HepG2 (cell line): ENCODE measurements around the gene ADCY9. TPM values are rescaled to one million over a fixed set of nuclear protein-coding genes. Genes with fewer than 3 reads are reported as not detected.
A peak's percentile ranks its signal among the peaks of the same experiment; 100 is the strongest.

Experiments
- ATAC-seq: fragments of 200-7000 bp; cut with Tn5 transposase; 3 replicates; pipeline ENCODE4 v1.9.1; 2020; ENCODE audit warnings: mild to moderate bottlenecking, moderate library complexity
- BruUV-seq: library from RNA; stranded (reverse); fragments of 400-500 nt; replicated peaks from 2 replicates; lab custom pipeline; 2021; lab: Mats Ljungman, UMichigan
- CTCF ChIA-PET: fragments of 300-600 bp; formaldehyde crosslinking; extraction: SDS; loops from one replicate; lab custom pipeline; 2021; ENCODE audit warnings: low total read pairs, inconsistent platforms, low intra/inter-chr PET ratio; lab: Yijun Ruan, JAX
- POLR2A ChIA-PET: fragments of 350-600 bp; sonication (Branson Sonifier 250); formaldehyde crosslinking; loops from one replicate; lab custom pipeline; 2020; ENCODE audit warnings: antibody characterized with exemption, inconsistent platforms; lab: Yijun Ruan, JAX
- DNase-seq: peaks from one replicate; pipeline ENCODE4 v3.0.0-alpha.2; 2015; ENCODE audit warnings: low spot score
- FAIRE-seq: peaks from 3 replicates; lab custom pipeline; 2011; peaks lifted over from hg19 to GRCh38; lab: Jason Lieb, UNC
- H2AFZ ChIP-seq: one replicate; pipeline ENCODE4 v1.6.1; 2011; ENCODE audit warnings: low read length, inconsistent platforms
- H3K27ac ChIP-seq: fragments of 300-600 bp; 3 replicates; pipeline ENCODE4 v1.8.0; 2011; ENCODE audit warnings: mixed run types, mild to moderate bottlenecking, mixed read lengths, low read length, inconsistent platforms; ENCODE audit not compliant: insufficient read depth; ENCODE audit errors: extremely low read length
- H3K27me3 ChIP-seq, 2 experiments: fragments of 200-600 bp in 1 of 2; 2 replicates in 1 of 2; 3 replicates in 1 of 2; pipeline versions ENCODE4 v1.6.0 to v1.8.0; 2011; ENCODE audit warnings: low read length in 2 of 2, mild to moderate bottlenecking in 2 of 2, moderate library complexity in 2 of 2, inconsistent platforms in 1 of 2; ENCODE audit not compliant: insufficient read depth in 2 of 2, control insufficient read depth in 1 of 2
- H3K36me3 ChIP-seq, 2 experiments: fragments of 200-600 bp in 1 of 2; replicated peaks in 1 of 2; 2 replicates in 1 of 2; 3 replicates in 1 of 2; pipeline versions ENCODE4 v1.5.1 to v1.8.0; 2011; ENCODE audit warnings: low read length in 2 of 2, inconsistent platforms in 1 of 2; ENCODE audit not compliant: insufficient read depth in 2 of 2, control insufficient read depth in 1 of 2
- H3K4me1 ChIP-seq: 2 replicates; pipeline ENCODE4 v1.5.1; 2012; ENCODE audit warnings: low read length, inconsistent platforms; ENCODE audit not compliant: insufficient read depth
- H3K4me2 ChIP-seq: 2 replicates; pipeline ENCODE4 v1.6.0; 2011; ENCODE audit warnings: low read depth, low read length, inconsistent platforms
- H3K4me3 ChIP-seq, 3 experiments: fragments of 200-600 bp in 1 of 3; sonication (generic), shearing (Covaris generic) in 1 of 3; replicated peaks in 1 of 3; 2 replicates each; pipeline ENCODE4 v1.5.1; 2011 to 2016; ENCODE audit warnings: low read length in 3 of 3, inconsistent platforms in 2 of 3, low read depth in 2 of 3, mild to moderate bottlenecking in 2 of 3, control low read depth in 1 of 3, mixed read lengths in 1 of 3; ENCODE audit not compliant: insufficient read depth in 1 of 3
- H3K79me2 ChIP-seq: one replicate; pipeline ENCODE4 v1.6.1; 2011; ENCODE audit warnings: low read length, inconsistent platforms; ENCODE audit not compliant: insufficient read depth
- H3K9ac ChIP-seq: 2 replicates; pipeline ENCODE4 v1.6.0; 2011; ENCODE audit warnings: mild to moderate bottlenecking, low read depth, low read length, inconsistent platforms; ENCODE audit not compliant: insufficient read depth
- H3K9me3 ChIP-seq: 2 replicates; pipeline ENCODE4 v1.5.1; 2012; ENCODE audit warnings: mild to moderate bottlenecking, low read length
- H4K20me1 ChIP-seq: 2 replicates; pipeline ENCODE4 v1.6.0; 2011; ENCODE audit warnings: inconsistent platforms, mild to moderate bottlenecking, low read length, moderate library complexity; ENCODE audit not compliant: insufficient read depth
- FOXJ3 ChIP-seq: sonication (generic); formaldehyde crosslinking; IDR thresholded peaks from 2 replicates; pipeline ENCODE4 v1.4.0; 2020; ENCODE audit warnings: missing genetic modification reagents, mild to moderate bottlenecking, borderline replicate concordance
- NONO ChIP-seq, 2 experiments: fragments of 450-650 bp in 1 of 2; sonication (generic) in 1 of 2; formaldehyde crosslinking in 1 of 2; IDR thresholded peaks in 1 of 2; conservative IDR thresholded peaks in 1 of 2; 2 replicates each; pipeline versions ENCODE4 v1.6.1 to v1.8.0; 2017 to 2022; ENCODE audit warnings: mild to moderate bottlenecking in 1 of 2, missing genetic modification reagents in 1 of 2, moderate library complexity in 1 of 2
- SALL1 ChIP-seq: sonication (generic); formaldehyde crosslinking; IDR thresholded peaks from 2 replicates; pipeline ENCODE4 v1.8.0; 2022; ENCODE audit warnings: mild to moderate bottlenecking, missing genetic modification reagents
- SPEN ChIP-seq: sonication (generic); formaldehyde crosslinking; IDR thresholded peaks from 2 replicates; pipeline ENCODE4 v1.5.1; 2020; ENCODE audit warnings: low read depth, mild to moderate bottlenecking, missing genetic modification reagents
- ZNF564 ChIP-seq: sonication (generic); formaldehyde crosslinking; IDR thresholded peaks from 2 replicates; pipeline ENCODE4 v1.8.1; 2023; ENCODE audit warnings: mild to moderate bottlenecking, missing genetic modification reagents
- ZNF614 ChIP-seq: IDR thresholded peaks from 2 replicates; pipeline ENCODE4 v1.6.1; 2018; ENCODE audit warnings: missing biosample characterization, missing genetic modification reagents, inconsistent platforms, borderline replicate concordance
- WGBS: methylation state at CpG from one replicate; pipeline ENCODE4 v1.1.6; 2017; ENCODE audit warnings: low lambda C conversion rate; 5-methylcytosine and 5-hydroxymethylcytosine counted together
- in situ Hi-C: cut with HindIII; loops from 2 replicates; pipeline ENCODE4 v1.10.0; 2017; ENCODE audit warnings: low pct_unique_long_range_greater_than_20kb; ENCODE audit not compliant: extremely low pct_ligation_motif_present
- intact Hi-C: fragments of 100-400 bp; cut with micrococcal nuclease; formaldehyde crosslinking; loops from one replicate; pipeline ENCODE4 v1.10.0; 2022; ENCODE audit not compliant: unreplicated experiment
- polyA plus RNA-seq, 8 experiments: library from polyadenylated mRNA; depleted of rRNA in 3 of 8; stranded (reverse) in 7 of 8; unstranded in 1 of 8; fragments of >200 nt; fragmentation: Illumina TruSeq in 4 of 8; extraction: Trizol in 4 of 8; gene quantifications; 2 replicates each; pipeline versions ENCODE4 v1.2.1 to v1.2.3, GENCODE V29; 2011 to 2016; ENCODE audit warnings: low read depth in 4 of 8, missing spikeins in 1 of 8, mixed read lengths in 1 of 8; ENCODE audit not compliant: insufficient read depth in 1 of 8
- total RNA-seq, 5 experiments: library from RNA; depleted of rRNA; stranded (reverse); fragments of >200 nt; fragmentation: Illumina TruSeq; extraction: Trizol; gene quantifications; 2 replicates each; pipeline ENCODE4 v1.2.3, GENCODE V29; 2016; ENCODE audit warnings: low read depth in 1 of 5
- TF ChIP-seq, protein P1 (sequence below): sonication (generic); formaldehyde crosslinking; IDR thresholded peaks from 2 replicates; pipeline ENCODE4 v1.4.0; 2020; ENCODE audit warnings: missing genetic modification reagents
- TF ChIP-seq, protein P2 (sequence below): sonication (generic); formaldehyde crosslinking; IDR thresholded peaks from 2 replicates; pipeline ENCODE4 v1.4.0; 2020; ENCODE audit warnings: missing genetic modification reagents

ADCY9 gene
- total and polyA plus RNA-seq, 2 of the 13 experiments (the other 11 are each of a cell fraction or from before 2014, with no cell fraction given) = 11.2 to 13.9 TPM

DNA sequence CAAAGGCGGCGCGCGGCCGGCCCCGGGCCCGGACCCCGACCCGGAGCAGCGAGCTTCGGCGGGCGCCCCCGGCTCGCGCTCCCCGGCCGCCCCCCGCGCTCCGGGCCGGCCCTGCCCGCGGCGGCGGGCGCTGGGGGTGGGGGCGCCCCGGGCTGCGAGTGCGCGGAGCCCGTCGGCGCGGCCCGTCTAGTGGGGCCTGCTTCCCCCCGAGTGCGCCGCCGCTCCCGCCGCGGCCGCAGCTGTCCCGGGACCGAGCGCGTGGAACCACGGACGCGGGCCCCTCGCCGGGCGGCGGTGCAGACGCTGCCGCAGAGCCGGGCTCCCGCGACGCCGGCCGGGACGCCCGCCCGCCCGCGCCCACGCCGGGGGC, 308 bp downstream of the ADCY9 start:
- no peaks in the 10 kb centered on the region; a peak in 1 of 5 replicates for H3K27me3 ChIP-seq
- intact Hi-C loops (loop anchor here (5.0 to 10.0 kb wide), 3 partner anchors 136 to 421 kb away; no protein-coding TSS in a partner anchor), in situ Hi-C loops (loop anchor here (5.0 kb wide), 1 partner anchor 136 kb away; no protein-coding TSS in a partner anchor)
- peaks cover 34% of the 10 kb centered on the region for H3K4me1 ChIP-seq
- FAIRE-seq = no peak
- peaks cover 44% of the 10 kb centered on the region for H3K79me2 ChIP-seq
- H3K9ac ChIP-seq = no peak overlapping the region; the same call in 1 of the 2 replicates
- ChIA-PET POLR2A (interaction anchor here (0.8 to 3.1 kb wide), 4 partner anchors 12 to 138 kb away, joined by 3 to 10 read pairs (median 4); no protein-coding TSS in a partner anchor), CTCF (no interaction called here)
- no peak for TF ChIP-seq NONO (IDR thresholded peaks at IDR 0.05)
- TF ChIP-seq NONO (CRISPR knock-in tag; conservative IDR thresholded peaks at IDR 0.05) = 0 out of 2 replicates have a peak, but pooled peaks have one; percentile 9
- no peak for TF ChIP-seq ZNF614
- TF ChIP-seq SPEN (CRISPR knock-in tag) = 0 out of 2 replicates have a peak, but pooled peaks have one; percentile 6
- H3K27ac ChIP-seq = no peak overlapping the region
- peak overlapping the region; percentile 92; the same call in 1 of the 2 replicates for H3K4me2 ChIP-seq
- ATAC-seq = no peak
- no peak overlapping the region for H2AFZ ChIP-seq
- 4% methylated on average over 5 of the region's 71 CpGs for WGBS
- no peaks in the 10 kb centered on the region for H4K20me1 ChIP-seq
- H3K4me3 ChIP-seq = peak overlapping the region in 2 of 3 experiments; percentile 79 to 84; a peak in 3 of 6 replicates
- BruUV-seq = no TSS peak
- DNase-seq = no peak
- no peaks in the 10 kb centered on the region for H3K9me3 ChIP-seq
- no peaks in the 10 kb centered on the region for H3K36me3 ChIP-seq

DNA sequence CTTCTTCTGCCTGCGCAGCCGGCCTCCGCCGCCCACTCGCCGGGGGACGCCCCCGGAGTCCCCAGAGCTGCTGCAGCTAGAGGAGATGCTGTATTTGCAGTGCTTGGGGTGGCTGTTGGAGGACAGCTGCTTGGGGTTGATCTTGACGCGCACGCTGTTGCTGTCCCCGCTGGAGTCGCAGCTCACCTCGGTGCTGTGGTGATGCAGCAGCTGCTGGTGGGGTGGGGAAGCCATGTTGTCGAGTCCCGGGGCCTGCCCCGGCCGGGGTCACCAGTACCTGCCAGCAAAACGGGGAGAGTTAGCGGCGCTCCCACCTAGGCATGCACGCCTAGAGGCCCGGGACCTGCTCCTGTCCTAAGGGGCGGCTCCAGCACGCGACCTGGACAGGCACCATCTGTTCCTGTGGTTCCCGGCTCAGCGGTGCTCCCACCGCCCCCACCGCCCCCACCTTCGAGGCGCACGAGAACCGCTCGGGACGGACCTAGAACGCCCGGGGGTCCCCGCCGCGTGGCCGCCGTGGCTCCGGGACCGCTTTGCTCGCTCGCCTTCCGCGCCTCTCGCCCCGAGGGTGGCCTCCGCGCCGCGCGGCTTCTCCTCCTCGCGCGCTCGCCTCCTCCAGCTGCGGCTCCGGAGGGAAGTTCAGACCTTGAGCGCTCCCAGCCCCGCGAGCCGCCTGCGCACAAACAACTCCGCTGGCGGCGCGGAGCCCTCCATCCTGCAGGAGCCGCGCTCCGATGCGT, 863 bp downstream of the ADCY9 start:
- in situ Hi-C loops (loop anchor here (5.0 kb wide), 1 partner anchor 137 kb away; no protein-coding TSS in a partner anchor), intact Hi-C loops (loop anchor here (5.0 to 10.0 kb wide), 3 partner anchors 137 to 421 kb away; no protein-coding TSS in a partner anchor)
- H3K4me1 ChIP-seq = peaks cover 39% of the 10 kb centered on the region
- H3K27me3 ChIP-seq = no peaks in the 10 kb centered on the region; a peak in 1 of 5 replicates
- no peaks in the 10 kb centered on the region for H4K20me1 ChIP-seq
- H3K4me2 ChIP-seq = peak overlapping the region; percentile 92
- DNase-seq (no peak), ATAC-seq (peak; percentile 54), FAIRE-seq (no peak)
- ChIA-PET POLR2A (interaction anchor here (0.8 to 3.1 kb wide), 8 partner anchors 12 to 469 kb away, joined by 3 to 10 read pairs (median 4); no protein-coding TSS in a partner anchor), CTCF (no interaction called here)
- peak overlapping the region; percentile 91 for H3K27ac ChIP-seq
- peak overlapping the region; percentile 72 for H3K9ac ChIP-seq
- no TSS peak for BruUV-seq
- no peaks in the 10 kb centered on the region for H3K9me3 ChIP-seq
- H3K4me3 ChIP-seq = peak overlapping the region; percentile 79 to 91 (median 84)
- 1% methylated on average over 38 of the region's 75 CpGs for WGBS
- H3K36me3 ChIP-seq = no peaks in the 10 kb centered on the region
- H3K79me2 ChIP-seq = peaks cover 49% of the 10 kb centered on the region
- no peak overlapping the region for H2AFZ ChIP-seq
- TF ChIP-seq FOXJ3 (CRISPR knock-in tag) (0 out of 2 replicates have a peak, but pooled peaks have one; percentile 23), ZNF564 (CRISPR knock-in tag) (0 out of 2 replicates have a peak, but pooled peaks have one; percentile 34), SALL1 (CRISPR knock-in tag) (0 out of 2 replicates have a peak, but pooled peaks have one; percentile 31)
- TF ChIP-seq, protein P1, sequence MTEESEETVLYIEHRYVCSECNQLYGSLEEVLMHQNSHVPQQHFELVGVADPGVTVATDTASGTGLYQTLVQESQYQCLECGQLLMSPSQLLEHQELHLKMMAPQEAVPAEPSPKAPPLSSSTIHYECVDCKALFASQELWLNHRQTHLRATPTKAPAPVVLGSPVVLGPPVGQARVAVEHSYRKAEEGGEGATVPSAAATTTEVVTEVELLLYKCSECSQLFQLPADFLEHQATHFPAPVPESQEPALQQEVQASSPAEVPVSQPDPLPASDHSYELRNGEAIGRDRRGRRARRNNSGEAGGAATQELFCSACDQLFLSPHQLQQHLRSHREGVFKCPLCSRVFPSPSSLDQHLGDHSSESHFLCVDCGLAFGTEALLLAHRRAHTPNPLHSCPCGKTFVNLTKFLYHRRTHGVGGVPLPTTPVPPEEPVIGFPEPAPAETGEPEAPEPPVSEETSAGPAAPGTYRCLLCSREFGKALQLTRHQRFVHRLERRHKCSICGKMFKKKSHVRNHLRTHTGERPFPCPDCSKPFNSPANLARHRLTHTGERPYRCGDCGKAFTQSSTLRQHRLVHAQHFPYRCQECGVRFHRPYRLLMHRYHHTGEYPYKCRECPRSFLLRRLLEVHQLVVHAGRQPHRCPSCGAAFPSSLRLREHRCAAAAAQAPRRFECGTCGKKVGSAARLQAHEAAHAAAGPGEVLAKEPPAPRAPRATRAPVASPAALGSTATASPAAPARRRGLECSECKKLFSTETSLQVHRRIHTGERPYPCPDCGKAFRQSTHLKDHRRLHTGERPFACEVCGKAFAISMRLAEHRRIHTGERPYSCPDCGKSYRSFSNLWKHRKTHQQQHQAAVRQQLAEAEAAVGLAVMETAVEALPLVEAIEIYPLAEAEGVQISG = peak; percentile 31; the same call in 1 of the 2 replicates
- TF ChIP-seq, protein P2, sequence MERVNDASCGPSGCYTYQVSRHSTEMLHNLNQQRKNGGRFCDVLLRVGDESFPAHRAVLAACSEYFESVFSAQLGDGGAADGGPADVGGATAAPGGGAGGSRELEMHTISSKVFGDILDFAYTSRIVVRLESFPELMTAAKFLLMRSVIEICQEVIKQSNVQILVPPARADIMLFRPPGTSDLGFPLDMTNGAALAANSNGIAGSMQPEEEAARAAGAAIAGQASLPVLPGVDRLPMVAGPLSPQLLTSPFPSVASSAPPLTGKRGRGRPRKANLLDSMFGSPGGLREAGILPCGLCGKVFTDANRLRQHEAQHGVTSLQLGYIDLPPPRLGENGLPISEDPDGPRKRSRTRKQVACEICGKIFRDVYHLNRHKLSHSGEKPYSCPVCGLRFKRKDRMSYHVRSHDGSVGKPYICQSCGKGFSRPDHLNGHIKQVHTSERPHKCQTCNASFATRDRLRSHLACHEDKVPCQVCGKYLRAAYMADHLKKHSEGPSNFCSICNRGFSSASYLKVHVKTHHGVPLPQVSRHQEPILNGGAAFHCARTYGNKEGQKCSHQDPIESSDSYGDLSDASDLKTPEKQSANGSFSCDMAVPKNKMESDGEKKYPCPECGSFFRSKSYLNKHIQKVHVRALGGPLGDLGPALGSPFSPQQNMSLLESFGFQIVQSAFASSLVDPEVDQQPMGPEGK (CRISPR knock-in tag) = peak; percentile 26; the same call in 1 of the 2 replicates
